ENCODE data around the gene PERP.
"Not testable (repeated sequence)": the region's sequence is repeated elsewhere in the genome, so short reads cannot be mapped to it uniquely, and the experiment has no call there.

The PERP gene

DNA sequence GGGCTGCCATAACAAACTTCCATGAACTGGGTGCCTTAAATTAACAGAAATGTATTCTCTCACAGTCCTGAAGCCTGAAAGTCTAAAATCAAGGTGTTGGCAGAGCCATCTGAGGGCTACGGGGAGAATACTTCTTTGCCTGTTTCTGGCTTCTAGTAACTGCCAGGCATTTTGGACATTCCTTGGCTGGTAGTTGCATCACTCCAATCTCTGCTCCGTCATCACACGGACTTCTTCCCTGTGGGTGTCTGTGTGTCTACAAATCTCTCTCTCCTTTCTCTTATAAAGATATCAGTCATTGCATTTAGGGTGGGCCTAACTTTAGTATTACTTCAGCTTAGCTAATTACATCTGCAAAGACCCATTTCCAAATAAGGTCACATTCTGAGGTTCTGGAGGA, 20.9 kb upstream of the PERP start:
- no peaks in the 10 kb centered on the region for H3K27me3 ChIP-seq (ENCODE audit: low read length)
- TF ChIP-seq, protein P1, sequence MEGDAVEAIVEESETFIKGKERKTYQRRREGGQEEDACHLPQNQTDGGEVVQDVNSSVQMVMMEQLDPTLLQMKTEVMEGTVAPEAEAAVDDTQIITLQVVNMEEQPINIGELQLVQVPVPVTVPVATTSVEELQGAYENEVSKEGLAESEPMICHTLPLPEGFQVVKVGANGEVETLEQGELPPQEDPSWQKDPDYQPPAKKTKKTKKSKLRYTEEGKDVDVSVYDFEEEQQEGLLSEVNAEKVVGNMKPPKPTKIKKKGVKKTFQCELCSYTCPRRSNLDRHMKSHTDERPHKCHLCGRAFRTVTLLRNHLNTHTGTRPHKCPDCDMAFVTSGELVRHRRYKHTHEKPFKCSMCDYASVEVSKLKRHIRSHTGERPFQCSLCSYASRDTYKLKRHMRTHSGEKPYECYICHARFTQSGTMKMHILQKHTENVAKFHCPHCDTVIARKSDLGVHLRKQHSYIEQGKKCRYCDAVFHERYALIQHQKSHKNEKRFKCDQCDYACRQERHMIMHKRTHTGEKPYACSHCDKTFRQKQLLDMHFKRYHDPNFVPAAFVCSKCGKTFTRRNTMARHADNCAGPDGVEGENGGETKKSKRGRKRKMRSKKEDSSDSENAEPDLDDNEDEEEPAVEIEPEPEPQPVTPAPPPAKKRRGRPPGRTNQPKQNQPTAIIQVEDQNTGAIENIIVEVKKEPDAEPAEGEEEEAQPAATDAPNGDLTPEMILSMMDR (IDR thresholded peaks at IDR 0.05; ENCODE audit: insufficient read depth, low read length, poor library complexity, severe bottlenecking) = no peak
- TF ChIP-seq EZH2phosphoT487 (conservative IDR thresholded peaks at IDR 0.05; ENCODE audit: low read length) = no peak

DNA sequence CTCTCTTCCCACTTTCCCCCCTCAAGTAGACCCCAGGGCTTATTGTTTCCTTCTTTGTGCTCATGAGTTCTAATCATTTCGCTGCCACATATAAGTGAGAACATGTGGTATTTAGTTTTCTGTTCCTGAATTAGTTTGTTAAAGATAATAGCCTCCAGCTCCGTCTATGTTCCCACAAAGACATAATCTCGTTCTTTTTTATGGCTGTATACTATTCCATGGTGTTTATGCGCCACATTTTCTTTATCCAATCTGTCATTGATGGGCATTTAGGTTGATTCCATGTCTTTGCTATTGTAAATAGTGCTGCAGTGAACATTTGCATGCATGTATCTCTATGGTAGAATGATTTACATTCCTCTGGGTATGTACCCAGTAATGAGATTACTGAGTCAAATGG, 16.9 kb upstream of the PERP start:
- TF ChIP-seq, protein P1 (IDR thresholded peaks at IDR 0.05; ENCODE audit: insufficient read depth, low read length, poor library complexity, severe bottlenecking) = no peak
- TF ChIP-seq EZH2phosphoT487 (conservative IDR thresholded peaks at IDR 0.05; ENCODE audit: low read length) = no peak
- H3F3A ChIP-seq (ENCODE audit: insufficient read depth) = no peaks in the 10 kb centered on the region
- no peaks in the 10 kb centered on the region for H3K9me3 ChIP-seq (ENCODE audit: insufficient read depth, low read length)
- H2AFZ ChIP-seq (ENCODE audit: low read depth, low read length, severe bottlenecking) = no peak overlapping the region
- no peaks in the 10 kb centered on the region for H3K36me3 ChIP-seq (ENCODE audit: low read length)
- H3K27ac ChIP-seq (ENCODE audit: low read depth, low read length) = no peak overlapping the region
- H3K4me3 ChIP-seq (ENCODE audit: insufficient read depth, low read length, poor library complexity, severe bottlenecking) = no peak overlapping the region
- H4K20me1 ChIP-seq (ENCODE audit: low read depth, low read length) = no peaks in the 10 kb centered on the region
- H3K4me2 ChIP-seq (ENCODE audit: low read depth, low read length, poor library complexity, severe bottlenecking) = no peak overlapping the region
- no peaks in the 10 kb centered on the region for H3K79me2 ChIP-seq (ENCODE audit: insufficient read depth, low read length)
- no peaks in the 10 kb centered on the region for H3K9me2 ChIP-seq (replicated peaks; ENCODE audit: insufficient read depth, low read length)
- H3K27me3 ChIP-seq (ENCODE audit: low read length) = no peaks in the 10 kb centered on the region
- no peak overlapping the region for H3K9ac ChIP-seq (ENCODE audit: low read length)

More for the DNA sequence above, 20.9 kb upstream of the PERP start:
- Histone ChIP-seq H3K79me2 (ENCODE audit: insufficient read depth, low read length) (no peaks in the 10 kb centered on the region), H3K9me2 (replicated peaks; ENCODE audit: insufficient read depth, low read length) (no peaks in the 10 kb centered on the region), H2AFZ (ENCODE audit: low read depth, low read length, severe bottlenecking) (no peak overlapping the region), H3K4me3 (ENCODE audit: insufficient read depth, low read length, poor library complexity, severe bottlenecking) (no peak overlapping the region), H3K27ac (ENCODE audit: low read depth, low read length) (no peak overlapping the region), H4K20me1 (ENCODE audit: low read depth, low read length) (no peaks in the 10 kb centered on the region), H3K9ac (ENCODE audit: low read length) (no peak overlapping the region), H3F3A (ENCODE audit: insufficient read depth) (no peaks in the 10 kb centered on the region), H3K36me3 (ENCODE audit: low read length) (no peaks in the 10 kb centered on the region), H3K9me3 (ENCODE audit: insufficient read depth, low read length) (no peaks in the 10 kb centered on the region), H3K4me2 (ENCODE audit: low read depth, low read length, poor library complexity, severe bottlenecking) (no peak overlapping the region)

DNA sequence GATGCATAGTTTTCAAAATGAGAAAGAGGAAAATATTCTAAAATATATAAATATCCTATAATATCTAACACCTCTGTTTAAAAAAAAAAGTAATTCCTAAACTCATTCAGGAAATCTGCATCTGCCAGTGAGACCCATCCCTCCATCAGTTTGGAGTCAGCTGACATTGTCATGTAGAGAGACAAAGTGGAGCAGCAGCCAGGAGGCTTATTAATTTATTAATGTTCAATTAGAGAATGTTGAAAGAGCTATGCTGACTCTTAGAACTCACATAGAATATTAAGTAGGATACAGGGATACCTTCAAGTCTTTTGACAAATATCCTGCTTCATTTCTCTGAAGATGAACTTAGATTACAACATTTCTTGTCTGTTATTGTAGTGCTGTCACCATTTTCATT, 12.8 kb upstream of the PERP start:
- no peaks in the 10 kb centered on the region for H3K9me2 ChIP-seq (replicated peaks; ENCODE audit: insufficient read depth, low read length)
- H2AFZ ChIP-seq (ENCODE audit: low read depth, low read length, severe bottlenecking) = no peak overlapping the region
- H3K4me2 ChIP-seq (ENCODE audit: low read depth, low read length, poor library complexity, severe bottlenecking) = no peak overlapping the region
- no peak overlapping the region for H3K4me3 ChIP-seq (ENCODE audit: insufficient read depth, low read length, poor library complexity, severe bottlenecking)
- H3K27ac ChIP-seq (ENCODE audit: low read depth, low read length) = no peak overlapping the region
- H3K79me2 ChIP-seq (ENCODE audit: insufficient read depth, low read length) = no peaks in the 10 kb centered on the region
- no peaks in the 10 kb centered on the region for H3K27me3 ChIP-seq (ENCODE audit: low read length)
- no peaks in the 10 kb centered on the region for H3K9me3 ChIP-seq (ENCODE audit: insufficient read depth, low read length)
- TF ChIP-seq, protein P1 (IDR thresholded peaks at IDR 0.05; ENCODE audit: insufficient read depth, low read length, poor library complexity, severe bottlenecking) = no peak
- TF ChIP-seq EZH2phosphoT487 (conservative IDR thresholded peaks at IDR 0.05; ENCODE audit: low read length) = no peak
- no peak overlapping the region for H3K9ac ChIP-seq (ENCODE audit: low read length)
- H4K20me1 ChIP-seq (ENCODE audit: low read depth, low read length) = no peaks in the 10 kb centered on the region
- H3F3A ChIP-seq (ENCODE audit: insufficient read depth) = no peaks in the 10 kb centered on the region
- H3K36me3 ChIP-seq (ENCODE audit: low read length) = no peaks in the 10 kb centered on the region

DNA sequence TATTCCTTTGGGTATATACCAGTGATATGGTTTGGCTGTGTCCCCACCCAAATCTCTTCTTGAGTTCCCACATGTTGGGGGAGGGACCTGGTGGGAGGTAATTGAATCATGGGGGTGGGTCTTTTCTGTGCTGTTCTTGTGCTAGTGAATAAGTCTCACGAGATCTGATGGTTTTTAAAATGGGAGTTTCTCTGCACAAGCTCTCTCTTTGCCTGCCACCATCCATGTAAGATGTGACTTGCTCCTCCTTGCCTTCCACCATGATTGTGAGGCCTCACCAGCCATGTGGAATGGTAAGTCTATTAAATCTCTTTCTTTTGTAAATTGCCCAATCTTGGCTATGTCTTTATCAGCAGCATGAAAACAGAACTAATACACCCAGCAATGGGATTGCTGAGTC, 12.0 kb upstream of the PERP start:
- not testable (repeated sequence) for H3K4me2 ChIP-seq (ENCODE audit: low read depth, low read length, poor library complexity, severe bottlenecking); H4K20me1 ChIP-seq (ENCODE audit: low read depth, low read length); H3K9ac ChIP-seq (ENCODE audit: low read length); H3K9me3 ChIP-seq (ENCODE audit: insufficient read depth, low read length); H3K4me3 ChIP-seq (ENCODE audit: insufficient read depth, low read length, poor library complexity, severe bottlenecking); H3K27ac ChIP-seq (ENCODE audit: low read depth, low read length); H3K27me3 ChIP-seq (ENCODE audit: low read length); H2AFZ ChIP-seq (ENCODE audit: low read depth, low read length, severe bottlenecking); H3K36me3 ChIP-seq (ENCODE audit: low read length); H3K9me2 ChIP-seq (replicated peaks; ENCODE audit: insufficient read depth, low read length); H3F3A ChIP-seq (ENCODE audit: insufficient read depth); H3K79me2 ChIP-seq (ENCODE audit: insufficient read depth, low read length)

Data from SU-DHL-6 (cell line).